GM19023 (cell line): ENCODE measurements around the gene SREBF2.

Source experiments
- ATAC-seq: cut with Tn5 transposase; IDR thresholded peaks from one replicate; pipeline ENCODE4 v1.9.1; 2021; ENCODE audit warnings: mild to moderate bottlenecking, moderate library complexity; ENCODE audit not compliant: unreplicated experiment

The SREBF2 gene

DNA sequence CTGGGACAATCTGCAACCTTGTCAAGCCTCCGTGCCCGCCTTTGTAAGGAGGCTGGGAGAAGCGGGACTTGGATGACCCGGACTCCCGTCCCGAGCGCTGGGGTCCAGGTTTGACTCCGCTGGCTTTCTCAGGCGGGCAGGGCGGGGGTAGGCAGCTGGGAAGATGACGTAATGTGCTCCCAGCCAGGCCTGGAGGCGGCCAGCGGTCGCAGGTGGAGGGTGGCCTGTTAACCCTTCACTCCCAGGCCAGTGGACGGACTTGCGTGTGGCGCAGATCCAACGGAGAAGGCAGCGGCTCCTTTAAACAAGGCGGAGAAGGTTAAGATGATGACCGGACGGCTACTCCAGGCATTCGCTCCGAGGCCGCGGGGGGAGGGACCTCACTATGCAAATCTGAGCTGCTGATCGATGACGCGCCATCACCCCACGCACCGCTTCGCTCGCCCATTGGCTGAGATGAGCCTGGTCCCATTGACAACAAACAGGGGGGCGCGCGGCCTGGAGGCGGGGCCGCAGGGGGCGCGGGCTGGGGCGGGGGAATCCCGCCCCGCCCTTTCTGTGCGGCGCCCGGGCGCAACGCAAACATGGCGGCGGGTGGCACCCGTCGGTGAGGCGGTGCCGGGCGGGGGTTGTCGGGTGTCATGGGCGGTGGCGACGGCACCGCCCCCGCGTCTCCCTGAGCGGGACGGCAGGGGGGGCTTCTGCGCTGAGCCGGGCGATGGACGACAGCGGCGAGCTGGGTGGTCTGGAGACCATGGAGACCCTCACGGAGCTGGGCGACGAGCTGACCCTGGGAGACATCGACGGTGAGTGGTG is at the start of gene SREBF2:
TSS of gene SREBF2 (plus strand) at position 553 of the 816 bp plus-strand sequence. CDS start at position 719, 166 bp downstream.
- ATAC-seq = peak; percentile 90

DNA sequence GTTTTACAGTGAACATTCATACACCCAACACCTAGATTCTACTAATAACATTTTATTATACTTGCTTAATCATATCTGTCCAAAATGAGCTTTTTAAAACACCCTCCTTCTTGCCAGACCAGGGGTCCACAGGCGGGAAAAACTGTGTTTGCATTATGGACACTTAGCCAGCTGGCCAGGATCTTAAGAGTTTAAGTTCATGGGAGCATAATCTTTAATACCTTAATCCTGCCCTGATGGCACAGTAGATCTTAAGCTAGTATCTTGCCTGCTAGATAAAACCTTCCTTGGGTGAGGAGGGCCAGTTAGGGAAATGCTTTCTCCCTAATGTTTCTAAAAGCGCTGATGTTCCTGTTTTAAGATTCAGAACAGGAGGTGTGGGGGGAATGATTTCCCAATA is 45.6 kb upstream of the SREBF2 start:
- ATAC-seq = no peak

DNA sequence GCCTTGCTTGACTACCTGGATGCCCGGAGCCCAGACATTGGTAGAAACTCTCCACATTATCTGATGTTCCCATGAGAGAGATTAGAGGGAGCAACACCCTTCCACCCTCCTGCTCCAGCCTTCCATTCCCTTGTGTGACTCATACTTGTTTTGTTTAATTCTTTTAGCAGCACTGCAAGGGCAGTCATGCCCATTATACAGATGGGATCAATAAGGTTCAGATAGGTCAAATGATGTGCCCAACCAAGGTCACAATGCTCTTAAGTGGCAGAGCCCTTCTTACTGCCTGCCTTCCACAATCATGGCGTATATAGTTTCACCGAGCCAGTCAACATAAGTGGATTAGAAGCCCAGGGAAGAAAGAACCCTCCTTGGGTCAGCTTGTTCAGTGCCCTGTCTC is 39.0 kb upstream of the SREBF2 start:
- ATAC-seq = no peak

DNA sequence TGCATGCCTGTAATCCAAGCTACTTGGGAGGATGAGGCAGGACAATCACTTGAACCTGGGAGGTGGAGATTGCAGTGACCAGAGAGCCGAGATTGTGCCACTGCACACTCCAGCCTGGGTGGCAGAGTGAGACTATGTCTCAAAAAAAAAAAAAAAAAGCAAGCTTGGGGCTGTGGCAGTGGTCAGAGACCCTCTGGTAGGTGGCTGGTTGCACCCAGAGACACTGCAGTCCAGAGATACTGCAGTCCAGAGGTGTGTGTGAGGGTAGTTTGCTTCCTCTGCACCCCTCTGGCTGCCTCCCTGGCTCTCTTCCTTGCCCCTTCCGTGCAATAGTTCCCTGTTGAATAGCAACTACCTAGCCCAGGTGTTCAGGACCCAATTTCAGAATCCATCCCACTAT is 34.2 kb upstream of the SREBF2 start:
- ATAC-seq = no peak

DNA sequence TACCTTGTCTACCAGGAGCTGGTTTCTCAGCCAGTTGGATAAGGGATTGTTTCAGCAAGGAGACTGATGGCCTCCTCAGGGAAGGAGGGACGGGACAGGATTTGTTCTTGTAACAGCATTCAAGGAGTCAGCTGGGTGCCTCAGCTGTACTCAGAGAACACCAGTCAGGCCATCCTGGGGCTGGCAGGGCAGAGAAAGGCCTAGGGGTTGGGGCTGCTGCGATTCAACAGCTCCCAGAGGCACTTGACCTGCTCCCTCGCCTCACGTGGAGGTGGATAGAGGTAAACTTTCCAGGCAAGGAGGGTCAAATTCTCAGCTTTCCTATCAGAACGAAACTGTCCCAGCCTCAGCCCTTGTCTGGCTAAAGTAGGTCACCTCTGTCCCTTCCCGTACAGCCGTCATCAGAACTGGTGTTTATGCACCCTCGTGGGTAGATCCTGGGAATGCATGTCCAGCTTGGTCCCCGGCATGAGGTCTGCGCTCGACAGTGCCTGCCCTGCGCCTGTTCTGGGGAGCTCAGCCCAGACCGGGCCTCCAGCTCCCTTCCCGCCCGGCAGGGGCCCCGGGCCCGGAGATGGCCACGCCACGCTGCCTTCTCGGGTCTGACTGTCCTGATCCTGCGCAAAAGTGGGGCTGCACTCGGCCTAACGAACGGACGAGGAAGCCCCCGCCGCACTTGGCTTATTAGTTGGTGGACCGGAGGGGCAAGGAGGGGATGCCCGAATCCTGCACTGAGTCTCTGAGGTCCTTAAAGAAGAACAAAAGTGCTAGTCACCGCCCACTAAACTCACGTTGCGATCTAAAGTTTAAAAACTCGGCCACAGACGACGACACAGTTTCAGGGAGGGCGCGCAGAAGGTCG is 33.2 kb upstream of the SREBF2 start:
- no peak for ATAC-seq

DNA sequence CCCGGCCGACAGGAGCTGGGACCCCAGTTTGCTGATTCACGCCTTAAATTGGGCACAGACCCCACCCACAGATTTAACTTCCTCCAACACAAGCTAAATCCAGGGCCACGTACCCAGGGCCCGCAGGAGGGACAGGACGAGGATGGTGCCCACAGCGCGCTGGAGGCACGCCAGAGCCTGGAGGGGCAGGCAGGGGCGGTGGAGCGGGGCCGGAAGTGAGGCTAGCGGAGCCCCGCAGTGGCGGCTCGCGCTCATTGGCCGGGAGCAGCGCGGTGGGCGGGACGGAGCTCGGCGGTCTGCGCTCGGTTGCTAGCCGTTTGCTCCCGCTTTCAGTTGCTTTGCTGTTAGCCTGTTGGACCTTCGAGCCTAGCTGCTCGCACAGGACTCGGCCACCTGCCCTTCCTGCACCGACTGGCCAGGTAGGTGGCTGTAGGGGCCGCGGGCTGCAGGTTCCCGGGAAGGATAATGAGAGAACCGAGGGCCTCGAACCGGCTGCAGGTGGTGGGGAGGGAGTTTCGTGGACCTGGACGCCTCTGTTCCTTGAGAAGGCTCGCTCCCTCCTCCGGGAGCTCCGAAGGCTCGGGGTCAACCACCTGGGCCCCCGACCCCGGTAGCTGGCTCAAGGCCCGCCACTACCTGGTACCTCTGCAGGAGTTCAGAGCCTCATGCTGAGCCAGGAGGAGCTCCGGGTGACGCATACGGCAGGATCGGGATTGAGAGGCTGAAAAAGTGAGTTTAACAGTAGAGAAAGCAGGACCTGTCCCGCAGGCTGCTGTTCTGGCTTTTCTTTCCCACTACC is 32.4 kb upstream of the SREBF2 start, which contains the start of gene CCDC134:
TSS of gene CCDC134 (plus strand) at position 332 of the 799 bp plus-strand sequence. CDS start 8,212 bp downstream, outside the sequence.
- ATAC-seq = peak; percentile 92

DNA sequence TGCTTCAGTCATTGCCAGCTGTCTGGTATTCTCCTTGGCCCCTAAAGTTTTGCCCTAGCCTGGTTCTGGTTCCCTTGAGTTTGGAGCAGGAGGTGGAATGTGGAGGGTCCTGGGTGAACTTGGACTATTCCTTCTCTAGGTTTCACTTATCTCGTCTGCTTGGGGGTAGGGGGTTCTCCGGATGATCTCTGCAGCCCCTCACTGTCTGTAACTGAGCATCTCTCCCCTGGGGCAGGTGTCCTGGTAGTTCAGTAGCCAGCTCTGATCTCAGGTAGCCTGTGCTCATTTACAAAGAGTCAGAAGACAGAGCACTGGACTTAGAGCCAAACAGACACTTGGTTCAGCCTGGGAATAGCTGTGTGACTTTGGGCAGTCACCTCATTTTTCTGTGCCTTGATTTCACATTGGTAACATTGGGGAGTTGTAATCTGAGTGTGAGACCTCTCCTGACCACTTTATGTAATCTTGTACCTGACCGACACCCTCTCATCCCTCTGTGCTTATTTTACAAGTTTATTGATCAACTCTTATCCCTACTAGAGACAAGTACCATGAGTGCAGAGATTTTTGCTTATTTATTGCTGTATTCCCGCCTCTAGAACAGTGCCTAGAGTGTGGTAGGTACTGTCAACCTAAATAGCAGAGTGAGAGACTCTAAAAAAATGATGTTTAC is 31.6 kb upstream of the SREBF2 start:
- ATAC-seq = no peak

DNA sequence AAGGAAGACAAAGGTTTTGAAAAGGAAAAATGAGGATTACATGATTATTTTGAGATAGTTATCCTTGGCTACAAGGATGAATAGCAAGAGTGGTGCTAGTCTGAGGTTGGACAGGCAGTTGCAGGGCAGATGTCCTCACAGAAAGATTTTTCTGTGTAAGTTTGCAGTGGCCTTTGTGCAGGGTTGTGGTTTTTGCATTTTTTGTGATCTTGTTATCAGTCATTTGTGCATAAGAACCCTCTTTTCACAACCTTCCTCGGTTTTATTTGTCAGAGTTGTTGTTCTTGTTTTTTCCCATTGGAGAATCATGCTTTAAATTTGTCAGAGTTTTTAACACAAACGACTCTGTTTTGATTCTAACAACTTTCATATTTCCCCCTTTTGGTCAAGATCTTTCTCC is 31.0 kb upstream of the SREBF2 start:
- ATAC-seq = no peak

DNA sequence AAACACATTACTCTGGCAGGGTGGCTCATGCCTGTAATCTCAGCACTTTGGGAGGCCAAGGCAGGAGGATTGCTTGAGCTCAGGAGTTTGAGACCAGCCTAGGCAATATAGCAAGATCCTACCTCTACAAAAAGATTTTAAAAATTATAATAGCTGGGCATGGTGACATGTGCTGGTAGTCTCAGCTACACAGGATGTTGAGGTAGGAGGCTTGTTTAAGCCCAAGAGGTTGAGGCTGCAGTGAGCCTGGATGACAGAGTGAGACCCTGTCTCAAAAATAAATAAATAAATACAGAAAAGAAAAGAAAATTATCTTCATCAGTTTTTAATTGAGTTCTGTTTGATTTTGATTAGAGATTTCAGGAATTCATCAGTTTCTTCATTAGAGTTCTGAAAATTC is 27.3 kb upstream of the SREBF2 start:
- ATAC-seq = no peak

DNA sequence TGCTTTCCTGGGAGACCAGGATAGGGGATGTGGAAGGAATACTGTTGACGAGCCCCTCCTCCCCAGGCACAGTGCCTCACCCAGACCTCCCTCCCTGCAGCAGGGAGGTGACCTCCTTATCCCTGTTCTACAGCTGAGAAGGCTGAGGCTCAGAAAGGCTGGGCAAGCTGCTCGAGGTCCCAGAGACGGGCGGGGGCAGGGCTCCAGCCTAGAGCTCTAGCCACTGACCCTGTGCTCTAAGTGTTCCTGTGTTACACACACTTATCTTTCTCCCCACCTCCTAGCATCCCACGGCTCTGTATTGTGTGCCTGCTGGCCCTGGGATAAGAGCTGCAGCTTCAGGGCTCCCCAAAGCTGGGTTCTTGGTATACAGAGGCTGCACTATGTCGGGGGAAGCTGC is 24.5 kb upstream of the SREBF2 start:
- no peak for ATAC-seq

DNA sequence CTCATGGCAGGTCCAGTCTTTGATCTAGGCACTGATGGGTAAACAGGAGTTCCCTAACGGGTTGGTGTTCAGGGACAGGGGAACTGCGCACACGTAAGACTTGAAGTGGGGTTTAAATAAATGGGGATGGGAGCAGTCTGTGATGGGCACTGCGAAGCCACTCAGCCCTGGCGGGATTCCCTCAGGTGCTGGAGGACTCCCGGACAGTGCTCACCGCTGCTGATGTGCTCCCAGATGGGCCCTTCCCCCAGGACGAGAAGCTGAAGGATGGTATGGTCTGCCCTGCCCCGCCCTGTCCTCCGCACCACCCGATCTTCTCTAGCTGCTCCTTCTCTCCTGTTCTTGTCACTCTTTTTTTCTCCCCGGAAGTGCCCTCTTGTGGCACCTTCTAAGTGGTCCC is 22.9 kb upstream of the SREBF2 start:
- no peak for ATAC-seq

DNA sequence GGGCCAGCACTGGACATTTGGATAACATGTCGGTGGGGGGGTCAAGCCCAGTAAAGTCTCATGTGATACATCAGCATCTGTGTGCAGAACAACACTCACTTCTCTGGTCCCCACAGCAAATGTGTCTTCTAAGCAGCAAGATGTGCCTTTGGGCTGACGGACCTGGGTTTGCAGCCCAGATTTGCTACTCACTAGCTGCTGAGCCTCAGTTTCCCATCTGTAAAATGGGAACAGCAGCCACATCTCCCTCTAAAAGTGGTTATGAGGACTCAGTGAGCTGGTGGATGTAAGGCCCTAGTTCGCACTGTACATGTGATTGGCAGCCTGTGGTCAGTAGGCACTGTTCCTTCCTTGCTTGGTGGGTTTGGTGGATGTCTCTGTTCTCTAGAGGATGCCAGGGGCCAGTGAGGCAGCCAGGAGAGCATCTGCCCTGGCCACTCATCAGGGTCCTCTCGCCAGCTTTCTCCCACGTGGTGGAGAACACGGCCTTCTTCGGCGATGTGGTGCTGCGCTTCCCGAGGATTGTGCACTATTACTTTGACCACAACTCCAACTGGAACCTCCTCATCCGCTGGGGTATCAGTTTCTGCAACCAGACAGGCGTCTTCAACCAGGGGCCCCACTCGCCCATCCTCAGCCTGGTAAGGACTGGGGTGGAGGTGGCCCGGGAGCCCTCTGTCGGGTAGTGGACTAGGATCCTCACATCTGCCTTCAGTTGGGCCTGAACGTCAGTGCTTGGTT is 19.9 kb upstream of the SREBF2 start:
- ATAC-seq = no peak

DNA sequence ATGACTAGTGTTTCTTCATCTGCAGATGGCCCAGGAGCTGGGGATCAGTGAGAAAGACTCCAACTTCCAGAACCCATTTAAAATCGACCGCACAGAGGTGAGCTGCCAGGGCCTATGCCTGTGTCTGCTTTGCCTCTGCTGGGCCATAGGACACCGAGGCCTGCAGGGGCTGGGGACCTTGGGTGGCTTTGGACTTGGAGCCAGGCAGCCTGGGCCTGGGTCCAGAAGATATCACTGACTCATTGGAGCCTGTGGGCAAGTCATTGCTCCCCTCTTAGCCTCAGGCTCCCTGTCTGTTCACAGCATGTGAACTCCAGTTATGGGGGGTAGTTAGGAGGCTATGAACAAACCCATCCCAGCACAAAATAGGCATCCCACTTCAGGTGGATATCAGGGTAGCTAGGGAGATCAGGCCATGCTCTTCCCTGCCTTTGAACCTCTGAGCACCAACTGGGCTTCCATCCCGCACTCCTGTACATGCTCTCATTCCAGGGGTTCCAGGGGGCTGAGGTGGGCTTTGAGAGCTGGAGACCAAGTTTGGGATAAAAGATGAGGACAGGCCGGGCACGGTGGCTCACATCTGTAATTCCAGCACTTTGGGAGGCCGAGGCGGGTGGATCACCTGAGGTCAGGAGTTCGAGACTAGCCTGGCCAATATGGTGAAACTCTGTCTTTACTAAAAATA is 19.0 kb upstream of the SREBF2 start:
- no peak for ATAC-seq

DNA sequence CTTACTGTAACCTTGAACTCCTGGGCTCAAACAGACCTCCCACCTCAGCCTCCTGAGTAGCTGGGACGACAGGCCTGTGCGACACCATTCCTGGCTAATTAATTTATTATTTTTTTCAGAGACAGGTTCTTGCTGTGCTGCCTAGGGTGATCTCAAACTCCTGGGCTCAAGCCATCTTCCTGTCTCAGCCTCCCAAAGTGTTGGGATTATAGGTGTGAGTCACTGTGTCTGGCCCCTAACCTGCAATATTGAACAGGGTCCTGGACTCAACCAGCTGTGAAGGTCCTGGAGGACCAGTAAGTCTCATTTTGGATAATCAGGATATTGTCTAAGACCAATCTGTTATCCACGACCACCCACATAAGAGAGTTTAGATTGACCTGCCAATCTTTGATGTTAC is 17.2 kb upstream of the SREBF2 start:
- no peak for ATAC-seq

DNA sequence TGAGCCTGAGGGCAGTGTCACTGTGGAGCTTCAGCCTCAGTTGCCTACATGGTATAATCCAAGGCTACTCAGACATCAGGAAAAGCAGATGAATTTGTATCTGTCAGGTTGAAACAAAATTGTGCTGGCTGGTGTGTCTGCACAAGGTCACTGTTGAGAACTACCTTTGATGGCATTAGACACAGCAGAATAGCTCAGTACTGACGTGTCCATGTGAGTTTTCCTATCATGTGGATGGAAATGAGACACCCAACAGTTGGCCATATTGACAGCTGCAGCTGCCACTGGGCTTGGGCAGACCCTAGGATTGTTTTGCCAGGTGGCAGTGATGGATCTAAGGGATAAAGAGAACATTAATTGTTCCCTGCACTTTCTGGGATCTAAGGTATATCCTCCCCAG is 16.7 kb upstream of the SREBF2 start:
- ATAC-seq = no peak

DNA sequence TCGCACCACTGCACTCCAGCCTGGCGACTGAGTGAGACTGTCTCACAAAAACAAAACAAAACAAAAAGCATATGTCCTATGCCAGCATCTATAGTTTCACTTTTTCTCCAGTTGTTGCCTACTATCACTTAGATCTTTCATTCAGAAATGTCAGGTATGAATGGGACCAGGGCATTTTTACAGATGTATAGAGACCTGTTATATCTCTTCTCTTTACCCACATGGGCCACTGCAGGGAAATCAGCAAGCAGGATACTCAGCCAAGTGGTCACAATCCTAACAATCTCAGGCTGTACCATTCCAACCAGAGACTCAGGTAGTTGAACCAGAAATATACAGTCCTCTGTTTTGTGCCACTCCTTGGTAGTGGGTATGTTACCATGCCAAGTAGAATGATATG is 16.0 kb upstream of the SREBF2 start:
- no peak for ATAC-seq

DNA sequence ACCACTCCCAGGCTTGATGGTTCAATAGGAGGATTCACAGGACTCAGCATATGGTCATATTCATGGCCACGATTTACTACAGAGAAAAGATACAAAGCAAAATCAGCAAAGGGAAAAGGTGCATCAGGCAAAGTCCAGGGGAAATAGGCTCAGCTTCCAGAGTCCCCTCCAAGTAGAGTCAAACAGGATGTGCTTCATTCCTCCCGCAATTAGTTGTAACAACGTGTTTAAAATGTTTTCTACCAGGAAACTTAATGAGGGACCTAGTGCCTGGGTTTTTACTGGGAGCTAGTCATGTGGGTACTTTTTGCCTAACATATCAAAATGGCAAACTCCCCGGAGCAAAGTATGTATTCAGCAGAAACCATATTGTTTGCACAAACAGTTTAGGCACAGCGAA is 14.9 kb upstream of the SREBF2 start:
- no peak for ATAC-seq

DNA sequence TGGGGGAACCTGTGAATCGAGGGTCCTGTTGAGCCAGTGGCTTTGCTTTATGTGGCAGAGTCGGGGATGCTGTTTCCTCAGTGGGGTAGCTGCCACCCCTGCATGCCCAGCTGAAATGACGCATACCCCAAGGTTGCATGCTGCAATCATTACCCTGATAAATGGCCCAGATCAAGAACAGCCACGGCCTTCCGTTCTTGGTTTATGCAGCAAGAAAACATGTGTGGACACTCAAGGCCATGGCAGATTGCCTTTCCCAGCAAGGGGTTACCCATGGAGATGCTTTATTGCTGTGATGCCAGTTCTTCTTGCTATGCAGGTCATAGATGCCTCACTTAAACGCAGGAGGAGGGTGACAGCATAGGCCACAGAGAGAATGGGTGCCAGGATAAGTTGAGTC is 14.3 kb upstream of the SREBF2 start:
- no peak for ATAC-seq

DNA sequence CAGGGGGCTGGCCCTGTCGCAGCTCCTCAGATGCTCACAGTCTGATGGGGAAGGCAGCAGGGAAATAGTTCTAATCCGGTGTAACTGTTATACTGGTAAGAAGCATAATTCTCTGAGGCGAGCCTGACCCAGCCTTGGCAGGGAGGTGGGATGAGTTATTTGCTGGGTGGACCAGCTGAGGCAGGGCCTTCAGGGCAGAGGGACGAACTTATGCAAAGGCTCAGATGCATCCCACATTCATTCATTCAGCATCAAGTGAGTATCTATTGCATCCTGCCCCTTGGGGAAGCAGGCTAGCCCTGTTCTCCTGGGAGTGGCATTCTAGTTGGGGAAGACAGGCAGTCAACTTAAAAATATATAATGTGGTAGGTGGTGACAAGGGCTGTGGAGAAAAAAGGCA is 13.6 kb upstream of the SREBF2 start:
- ATAC-seq = no peak
